SK-N-SH treated with all-trans-retinoic acid at 6 μM for 48 hours (cell line): ENCODE measurements around the gene CTSD.

Experiments used
- ATAC-seq: fragments of 200-7000 bp; cut with Tn5 transposase; 3 replicates; pipeline ENCODE4 v1.9.1; 2020; ENCODE audit warnings: mild to moderate bottlenecking, moderate library complexity
- BACH2 ChIP-seq: fragments of 250-450 bp; sonication (Bioruptor Pico); IDR thresholded peaks from 2 replicates; pipeline ENCODE4 v1.9.0; 2021; ENCODE audit warnings: mild to moderate bottlenecking, borderline replicate concordance
- CSDC2 ChIP-seq: fragments of 250-450 bp; sonication (Bioruptor Pico); IDR thresholded peaks from 2 replicates; pipeline ENCODE4 v1.5.0; 2020; ENCODE audit warnings: mild to moderate bottlenecking, moderate library complexity
- ESRRG ChIP-seq: fragments of 250-450 bp; sonication (Bioruptor Pico); IDR thresholded peaks from 2 replicates; pipeline ENCODE4 v1.6.1; 2021; ENCODE audit warnings: mild to moderate bottlenecking
- ISL1 ChIP-seq: fragments of 250-450 bp; sonication (Bioruptor Pico); IDR thresholded peaks from 2 replicates; pipeline ENCODE4 v2.1.2; 2022; ENCODE audit warnings: mild to moderate bottlenecking, moderate library complexity
- OSR1 ChIP-seq: fragments of 250-450 bp; sonication (Bioruptor Pico); IDR thresholded peaks from 2 replicates; pipeline ENCODE4 v1.8.0; 2022; ENCODE audit warnings: moderate library complexity, mild to moderate bottlenecking, inconsistent platforms
- PPARA ChIP-seq: fragments of 250-450 bp; sonication (Bioruptor Pico); IDR thresholded peaks from 2 replicates; pipeline ENCODE4 v1.5.0; 2020; ENCODE audit warnings: mild to moderate bottlenecking, borderline replicate concordance
- RARB ChIP-seq: fragments of 250-450 bp; sonication (Bioruptor Pico); IDR thresholded peaks from 2 replicates; pipeline ENCODE4 v1.8.0; 2021; ENCODE audit warnings: mild to moderate bottlenecking, moderate library complexity
- TCF4 ChIP-seq: fragments of 250-450 bp; sonication (Bioruptor Pico); IDR thresholded peaks from 2 replicates; pipeline ENCODE4 v1.8.0; 2021; ENCODE audit warnings: mild to moderate bottlenecking, moderate library complexity, borderline replicate concordance
- TOX ChIP-seq: fragments of 250-450 bp; sonication (Bioruptor Pico); IDR thresholded peaks from 2 replicates; pipeline ENCODE4 v1.8.0; 2021; ENCODE audit warnings: mild to moderate bottlenecking, moderate library complexity, borderline replicate concordance
- ZC3H10 ChIP-seq: fragments of 250-450 bp; sonication (Bioruptor Pico); IDR thresholded peaks from 2 replicates; pipeline ENCODE4 v1.5.1; 2021; ENCODE audit warnings: mild to moderate bottlenecking, moderate library complexity
- ZFP3 ChIP-seq: fragments of 250-450 bp; sonication (Bioruptor Pico); IDR thresholded peaks from 2 replicates; pipeline ENCODE4 v1.5.0; 2020; ENCODE audit warnings: mild to moderate bottlenecking, moderate library complexity
- ZFP30 ChIP-seq: fragments of 450-650 bp; formaldehyde crosslinking; IDR thresholded peaks from 2 replicates; pipeline ENCODE4 v1.5.0; 2022; ENCODE audit warnings: mild to moderate bottlenecking, moderate library complexity
- TF ChIP-seq, protein P1 (sequence below): fragments of 250-450 bp; sonication (Bioruptor Pico); IDR thresholded peaks from 2 replicates; pipeline ENCODE4 v1.8.0; 2020; ENCODE audit warnings: mild to moderate bottlenecking, moderate library complexity, borderline replicate concordance
- TF ChIP-seq, protein P2 (sequence below): fragments of 250-450 bp; sonication (Bioruptor Pico); IDR thresholded peaks from 2 replicates; pipeline ENCODE4 v1.5.1; 2021; ENCODE audit warnings: mild to moderate bottlenecking, moderate library complexity
- TF ChIP-seq, protein P3 (sequence below): fragments of 250-450 bp; sonication (Bioruptor Pico); IDR thresholded peaks from 2 replicates; pipeline ENCODE4 v1.5.1; 2020; ENCODE audit warnings: low read depth, mild to moderate bottlenecking, moderate library complexity

Gene CTSD

DNA sequence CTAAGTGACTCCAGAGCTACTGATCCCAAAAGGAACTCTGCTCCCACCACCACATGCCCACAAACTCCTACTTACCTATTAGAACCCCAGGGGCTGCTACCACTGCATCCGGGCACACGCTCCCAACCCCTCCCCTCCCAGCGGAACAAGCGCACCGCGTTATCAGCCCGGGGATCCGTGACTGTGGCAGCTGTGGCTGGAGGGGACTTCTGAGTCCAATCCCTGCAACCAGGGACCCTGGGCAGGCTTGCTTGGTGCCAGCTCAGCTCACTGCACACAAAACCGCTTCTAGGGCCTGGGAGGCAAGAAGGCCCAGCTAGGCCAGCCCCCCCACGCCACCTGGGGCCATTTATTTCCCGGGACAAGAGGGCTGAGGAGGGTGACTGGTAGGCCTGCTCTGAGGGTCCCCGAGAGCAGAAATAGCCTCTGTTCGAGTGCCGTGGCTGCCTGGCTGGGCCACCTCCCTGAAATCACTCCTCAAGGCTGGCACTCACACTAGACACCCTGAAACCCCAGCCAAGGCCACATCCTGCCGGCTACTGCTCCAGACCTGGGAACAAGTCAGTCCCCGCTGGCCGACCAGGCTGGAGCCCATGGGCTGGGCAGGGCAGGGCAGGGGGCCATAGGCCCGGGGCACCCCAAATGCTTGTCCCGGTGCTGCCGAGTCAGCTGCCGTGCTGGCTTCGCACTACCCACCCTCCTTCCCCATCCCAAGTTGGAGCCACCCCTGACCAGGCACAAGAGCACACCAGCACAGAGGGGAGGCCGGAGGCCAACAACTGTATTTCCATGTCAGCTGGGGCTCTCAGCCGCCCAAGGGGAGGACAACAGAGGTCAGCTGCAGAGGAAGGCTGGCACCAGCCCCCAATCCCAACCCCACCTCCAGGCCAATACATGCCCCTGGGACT lies 11.5 kb downstream of the CTSD start:
- no peak for ATAC-seq

DNA sequence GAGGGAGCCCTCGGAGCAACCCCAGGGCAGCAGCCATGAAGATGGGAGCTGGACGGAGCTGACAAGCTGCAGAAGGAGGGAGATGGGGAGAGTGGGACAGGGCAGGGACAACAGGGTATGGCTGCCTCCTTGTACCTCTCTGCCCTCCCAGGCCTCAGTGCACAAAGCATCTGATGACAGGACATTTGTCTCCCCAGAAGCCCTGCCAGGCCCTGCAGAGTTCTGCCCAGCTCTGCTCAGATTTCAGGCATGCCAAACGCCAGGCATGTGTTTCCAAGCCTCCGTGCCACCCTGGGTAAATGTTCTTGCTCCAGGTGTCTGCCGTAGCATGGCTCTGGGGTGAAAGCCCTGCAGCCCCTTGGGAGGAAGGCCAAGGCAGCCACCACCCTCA lies 12.2 kb downstream of the CTSD start:
- no peak; the same call in 2 of the 3 replicates for ATAC-seq
- TF ChIP-seq, protein P1, sequence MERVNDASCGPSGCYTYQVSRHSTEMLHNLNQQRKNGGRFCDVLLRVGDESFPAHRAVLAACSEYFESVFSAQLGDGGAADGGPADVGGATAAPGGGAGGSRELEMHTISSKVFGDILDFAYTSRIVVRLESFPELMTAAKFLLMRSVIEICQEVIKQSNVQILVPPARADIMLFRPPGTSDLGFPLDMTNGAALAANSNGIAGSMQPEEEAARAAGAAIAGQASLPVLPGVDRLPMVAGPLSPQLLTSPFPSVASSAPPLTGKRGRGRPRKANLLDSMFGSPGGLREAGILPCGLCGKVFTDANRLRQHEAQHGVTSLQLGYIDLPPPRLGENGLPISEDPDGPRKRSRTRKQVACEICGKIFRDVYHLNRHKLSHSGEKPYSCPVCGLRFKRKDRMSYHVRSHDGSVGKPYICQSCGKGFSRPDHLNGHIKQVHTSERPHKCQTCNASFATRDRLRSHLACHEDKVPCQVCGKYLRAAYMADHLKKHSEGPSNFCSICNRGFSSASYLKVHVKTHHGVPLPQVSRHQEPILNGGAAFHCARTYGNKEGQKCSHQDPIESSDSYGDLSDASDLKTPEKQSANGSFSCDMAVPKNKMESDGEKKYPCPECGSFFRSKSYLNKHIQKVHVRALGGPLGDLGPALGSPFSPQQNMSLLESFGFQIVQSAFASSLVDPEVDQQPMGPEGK (CRISPR knock-in tag): no peak

More for the DNA sequence above, 11.5 kb downstream of the CTSD start:
- TF ChIP-seq ZFP3 (CRISPR knock-in tag) (peak; percentile 96), PPARA (CRISPR knock-in tag) (no peak)
- TF ChIP-seq, all 23 proteins: peak for 1

DNA sequence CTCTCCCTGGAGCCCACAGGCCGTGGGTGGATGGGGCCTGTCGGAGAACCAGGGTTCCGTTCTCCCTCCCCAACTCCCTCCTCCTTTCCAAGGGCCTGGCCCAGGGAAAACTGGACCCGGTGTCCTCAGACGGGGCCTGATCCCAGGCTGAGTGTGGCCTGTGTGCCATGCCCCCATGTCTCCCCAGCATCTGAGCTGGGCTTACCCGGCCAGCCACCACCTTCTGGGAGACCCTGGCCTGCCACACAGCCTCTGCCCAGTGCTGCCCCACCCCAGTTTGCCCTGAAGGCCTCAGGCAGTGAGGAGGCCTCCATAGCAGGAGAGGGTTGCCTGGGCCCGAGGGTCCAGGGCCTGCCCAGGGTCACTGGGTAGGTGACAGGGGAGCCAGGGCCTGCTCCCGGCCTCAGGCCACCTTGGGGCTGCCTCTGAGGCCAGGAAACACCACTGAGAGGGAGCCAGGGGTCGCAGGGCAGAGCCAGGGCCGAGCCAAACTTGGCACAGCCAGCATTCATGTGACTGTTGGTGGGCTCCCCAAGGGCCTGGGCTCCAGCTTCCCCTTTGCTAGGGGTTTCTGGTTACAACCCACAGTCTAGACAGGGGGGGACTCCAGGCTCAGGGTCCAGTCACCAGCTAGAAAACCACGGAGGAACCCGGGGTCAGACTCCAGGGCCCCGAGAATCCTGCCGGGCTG lies 12.7 kb downstream of the CTSD start:
- TF ChIP-seq, protein P1 (CRISPR knock-in tag): no peak
- TF ChIP-seq ZFP30: no peak
- TF ChIP-seq ESRRG (CRISPR knock-in tag): no peak
- TF ChIP-seq CSDC2 (CRISPR knock-in tag): no peak
- no peak for TF ChIP-seq TOX (CRISPR knock-in tag)
- TF ChIP-seq, protein P2, sequence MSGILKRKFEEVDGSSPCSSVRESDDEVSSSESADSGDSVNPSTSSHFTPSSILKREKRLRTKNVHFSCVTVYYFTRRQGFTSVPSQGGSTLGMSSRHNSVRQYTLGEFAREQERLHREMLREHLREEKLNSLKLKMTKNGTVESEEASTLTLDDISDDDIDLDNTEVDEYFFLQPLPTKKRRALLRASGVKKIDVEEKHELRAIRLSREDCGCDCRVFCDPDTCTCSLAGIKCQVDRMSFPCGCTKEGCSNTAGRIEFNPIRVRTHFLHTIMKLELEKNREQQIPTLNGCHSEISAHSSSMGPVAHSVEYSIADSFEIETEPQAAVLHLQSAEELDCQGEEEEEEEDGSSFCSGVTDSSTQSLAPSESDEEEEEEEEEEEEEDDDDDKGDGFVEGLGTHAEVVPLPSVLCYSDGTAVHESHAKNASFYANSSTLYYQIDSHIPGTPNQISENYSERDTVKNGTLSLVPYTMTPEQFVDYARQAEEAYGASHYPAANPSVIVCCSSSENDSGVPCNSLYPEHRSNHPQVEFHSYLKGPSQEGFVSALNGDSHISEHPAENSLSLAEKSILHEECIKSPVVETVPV (CRISPR knock-in tag): no peak
- TF ChIP-seq OSR1 (CRISPR knock-in tag): no peak
- TF ChIP-seq TCF4 (CRISPR knock-in tag): no peak
- TF ChIP-seq RARB (CRISPR knock-in tag): no peak
- no peak for TF ChIP-seq ZC3H10 (CRISPR knock-in tag)
- no peak for TF ChIP-seq ISL1
- no peak for TF ChIP-seq BACH2 (CRISPR knock-in tag)
- TF ChIP-seq, protein P3, sequence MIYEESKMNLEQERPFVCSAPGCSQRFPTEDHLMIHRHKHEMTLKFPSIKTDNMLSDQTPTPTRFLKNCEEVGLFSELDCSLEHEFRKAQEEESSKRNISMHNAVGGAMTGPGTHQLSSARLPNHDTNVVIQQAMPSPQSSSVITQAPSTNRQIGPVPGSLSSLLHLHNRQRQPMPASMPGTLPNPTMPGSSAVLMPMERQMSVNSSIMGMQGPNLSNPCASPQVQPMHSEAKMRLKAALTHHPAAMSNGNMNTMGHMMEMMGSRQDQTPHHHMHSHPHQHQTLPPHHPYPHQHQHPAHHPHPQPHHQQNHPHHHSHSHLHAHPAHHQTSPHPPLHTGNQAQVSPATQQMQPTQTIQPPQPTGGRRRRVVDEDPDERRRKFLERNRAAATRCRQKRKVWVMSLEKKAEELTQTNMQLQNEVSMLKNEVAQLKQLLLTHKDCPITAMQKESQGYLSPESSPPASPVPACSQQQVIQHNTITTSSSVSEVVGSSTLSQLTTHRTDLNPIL (CRISPR knock-in tag): no peak
- ATAC-seq: peak; percentile 3

DNA sequence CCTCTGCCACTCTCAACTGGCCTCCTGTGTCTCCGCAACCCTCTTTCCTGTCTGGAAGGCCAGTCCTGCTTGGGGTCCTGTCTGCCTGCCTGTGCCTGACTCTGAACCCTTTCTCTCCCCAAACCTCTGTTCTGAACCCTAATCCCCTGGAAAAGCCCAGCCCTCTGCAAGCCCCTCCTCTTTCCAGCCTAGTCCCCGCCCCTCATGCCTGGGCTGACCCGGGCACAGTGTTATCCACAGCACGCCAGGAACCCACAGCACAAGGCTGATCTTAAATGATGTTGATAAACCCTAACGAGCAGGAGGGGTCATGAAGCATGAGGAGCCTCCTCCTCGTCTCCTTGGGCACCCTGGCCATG lies 13.3 kb downstream of the CTSD start, which contains the start of gene IFITM10:
Gene IFITM10 (minus strand): TSS at position 115 of the 359 bp plus-strand sequence. CDS start 153 bp downstream, outside the sequence.
- peak; percentile 18; the same call in 2 of the 3 replicates for ATAC-seq
- TF ChIP-seq, protein P2 (CRISPR knock-in tag): no peak
- no peak for TF ChIP-seq PPARA (CRISPR knock-in tag)
